22Rv1 (cell line): ENCODE data around the gene EML6.

Experiments used
- H3K27ac ChIP-seq: fragments of 450-650 bp; 2 replicates; pipeline ENCODE4 v1.5.1; 2017
- ZFX ChIP-seq: fragments of 450-650 bp; IDR thresholded peaks from 2 replicates; pipeline ENCODE4 v1.6.1; 2017; ENCODE audit warnings: antibody characterized with exemption, borderline replicate concordance
- TF ChIP-seq, protein P1 (sequence below): fragments of 450-650 bp; IDR thresholded peaks from 2 replicates; pipeline ENCODE4 v1.5.1; 2017; ENCODE audit warnings: mild to moderate bottlenecking

EML6 gene

DNA sequence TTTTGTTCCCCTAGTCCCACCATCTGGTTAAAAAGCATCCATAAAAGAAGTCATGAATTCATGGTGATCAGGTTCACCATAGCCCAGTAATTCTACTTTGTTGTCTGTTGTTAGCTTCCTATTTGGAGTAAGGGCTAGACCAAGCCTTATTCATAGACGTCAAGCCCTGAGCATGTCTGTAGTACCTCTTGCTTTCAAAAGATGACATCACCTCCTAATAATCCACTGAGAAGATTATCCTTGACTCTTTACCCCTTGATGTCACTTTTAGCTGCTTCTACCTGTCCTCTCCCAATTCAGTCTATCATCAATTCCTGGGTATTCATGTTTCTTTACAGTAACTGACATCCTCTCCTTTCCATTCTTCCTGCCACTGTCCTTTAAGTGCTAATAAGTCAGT is 90.1 kb downstream of the EML6 start:
- H3K27ac ChIP-seq, result no peak overlapping the region
- TF ChIP-seq ZFX, result no peak
- TF ChIP-seq, protein P1, sequence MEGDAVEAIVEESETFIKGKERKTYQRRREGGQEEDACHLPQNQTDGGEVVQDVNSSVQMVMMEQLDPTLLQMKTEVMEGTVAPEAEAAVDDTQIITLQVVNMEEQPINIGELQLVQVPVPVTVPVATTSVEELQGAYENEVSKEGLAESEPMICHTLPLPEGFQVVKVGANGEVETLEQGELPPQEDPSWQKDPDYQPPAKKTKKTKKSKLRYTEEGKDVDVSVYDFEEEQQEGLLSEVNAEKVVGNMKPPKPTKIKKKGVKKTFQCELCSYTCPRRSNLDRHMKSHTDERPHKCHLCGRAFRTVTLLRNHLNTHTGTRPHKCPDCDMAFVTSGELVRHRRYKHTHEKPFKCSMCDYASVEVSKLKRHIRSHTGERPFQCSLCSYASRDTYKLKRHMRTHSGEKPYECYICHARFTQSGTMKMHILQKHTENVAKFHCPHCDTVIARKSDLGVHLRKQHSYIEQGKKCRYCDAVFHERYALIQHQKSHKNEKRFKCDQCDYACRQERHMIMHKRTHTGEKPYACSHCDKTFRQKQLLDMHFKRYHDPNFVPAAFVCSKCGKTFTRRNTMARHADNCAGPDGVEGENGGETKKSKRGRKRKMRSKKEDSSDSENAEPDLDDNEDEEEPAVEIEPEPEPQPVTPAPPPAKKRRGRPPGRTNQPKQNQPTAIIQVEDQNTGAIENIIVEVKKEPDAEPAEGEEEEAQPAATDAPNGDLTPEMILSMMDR, result no peak

DNA sequence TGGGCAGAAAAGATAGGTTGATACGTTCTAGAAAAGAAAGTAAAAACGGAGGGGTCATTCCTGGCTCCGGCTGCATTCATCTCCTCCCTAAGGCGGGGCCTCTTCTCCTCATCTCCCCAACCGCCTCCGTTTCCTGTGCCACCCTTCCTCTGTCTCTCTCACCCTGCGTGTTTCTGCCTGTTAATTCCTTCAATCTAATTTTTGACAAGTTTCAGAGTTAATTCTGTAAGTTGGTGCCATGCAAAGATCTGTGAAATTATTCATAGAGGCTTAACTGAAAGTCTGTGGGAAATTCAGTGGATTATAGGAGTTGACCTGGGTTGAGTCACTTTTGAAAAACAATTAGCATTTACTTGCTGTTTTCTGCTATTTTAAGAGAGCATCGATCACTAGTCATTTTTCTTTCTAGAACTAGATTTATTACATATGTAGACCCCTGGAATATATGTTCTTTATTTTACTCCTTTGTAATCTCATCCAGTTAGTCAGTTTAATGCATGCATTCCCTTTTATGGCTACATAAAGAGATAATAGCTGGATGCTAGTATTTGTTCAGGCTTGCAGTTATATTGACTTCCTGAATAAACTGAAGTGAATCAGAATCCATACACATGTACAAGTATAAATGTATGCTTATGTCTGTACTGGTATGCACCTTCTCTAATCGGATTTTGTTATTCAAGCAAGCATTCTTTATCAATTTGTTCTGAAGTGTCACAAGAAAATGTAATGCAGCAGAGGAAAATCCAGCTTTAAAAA is 91.1 kb downstream of the EML6 start:
- H3K27ac ChIP-seq, result no peak overlapping the region
- no peak for TF ChIP-seq ZFX
- TF ChIP-seq, protein P1, result no peak

DNA sequence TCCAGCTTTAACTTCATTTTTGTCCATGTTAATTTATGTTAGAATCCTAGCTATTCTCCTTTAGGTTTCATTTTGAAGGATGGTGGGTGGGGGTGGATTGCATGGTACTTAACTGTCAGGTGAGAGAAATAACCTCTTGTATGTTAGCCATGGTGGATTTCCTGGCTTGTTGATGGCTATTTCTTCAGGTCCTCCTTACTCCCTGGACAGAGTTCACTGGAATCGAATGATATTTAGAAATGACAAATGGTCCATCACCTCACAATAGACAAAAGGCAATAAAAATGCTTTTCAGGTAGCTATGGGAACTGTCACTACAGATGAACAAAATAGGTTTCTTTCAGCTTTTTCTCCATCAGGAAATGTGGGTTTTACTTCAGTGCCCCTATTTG is 91.7 kb downstream of the EML6 start:
- no peak overlapping the region for H3K27ac ChIP-seq
- TF ChIP-seq, protein P1, result no peak
- TF ChIP-seq ZFX, result no peak

DNA sequence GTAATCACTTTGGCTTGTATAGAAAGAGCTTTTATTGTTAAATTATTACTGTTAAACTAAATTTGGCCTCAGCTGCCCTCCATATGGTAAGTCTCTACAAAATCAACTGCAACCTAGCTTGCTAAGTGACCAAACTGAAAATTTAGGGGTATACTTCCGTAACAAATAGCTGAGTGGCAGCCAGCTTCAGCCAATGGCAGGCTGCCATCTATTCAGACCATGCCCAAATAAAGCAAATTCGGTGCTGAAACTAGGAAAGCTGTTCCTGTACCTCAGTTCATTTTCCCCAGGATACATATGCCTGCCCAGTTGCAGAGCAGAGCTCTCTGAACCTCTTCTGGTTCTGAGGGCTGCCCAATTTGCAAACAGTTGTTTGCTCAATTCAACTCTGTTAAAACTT is 94.8 kb downstream of the EML6 start:
- H3K27ac ChIP-seq, result no peak overlapping the region
- TF ChIP-seq ZFX, result no peak
- TF ChIP-seq, protein P1, result no peak

DNA sequence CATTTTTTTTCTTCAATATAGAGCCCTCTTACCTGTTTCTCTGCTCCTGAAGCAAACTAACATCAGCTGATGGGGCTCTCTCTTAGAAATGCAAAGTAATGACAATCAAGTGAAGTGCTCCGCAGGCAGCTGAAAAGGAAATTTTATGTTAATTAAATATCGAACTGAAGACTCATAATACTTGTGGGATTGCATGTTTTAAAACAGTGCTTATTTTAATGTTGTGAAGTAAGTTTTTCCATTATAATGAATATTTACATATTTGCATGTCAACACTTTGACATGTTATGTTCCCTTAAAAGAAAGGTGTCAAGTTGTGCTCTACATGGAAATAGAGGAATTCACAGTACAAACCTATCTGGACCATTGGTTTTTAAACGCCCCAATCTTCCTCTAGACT is 97.1 kb downstream of the EML6 start:
- no peak for TF ChIP-seq ZFX
- TF ChIP-seq, protein P1, result no peak
- no peak overlapping the region for H3K27ac ChIP-seq

DNA sequence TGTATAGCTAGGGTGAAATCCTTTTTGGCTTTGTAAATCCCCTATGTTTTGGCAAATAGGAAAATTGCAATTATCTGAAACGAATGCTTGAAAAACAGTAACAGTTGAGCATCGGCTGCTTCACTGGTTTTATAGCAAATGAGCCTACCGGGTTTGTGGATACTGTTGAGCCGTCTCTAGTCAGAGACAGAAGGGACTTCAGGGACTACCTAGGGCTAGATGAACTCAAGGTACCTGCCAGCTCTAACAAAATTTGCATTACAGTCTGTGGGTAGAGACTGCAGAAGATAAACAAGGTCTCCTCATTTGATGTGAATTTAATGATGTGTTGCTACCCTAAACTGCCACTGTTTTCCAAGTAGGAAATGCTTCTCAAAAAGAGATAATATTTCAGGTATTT is 101.1 kb downstream of the EML6 start:
- TF ChIP-seq, protein P1, result no peak
- no peak for TF ChIP-seq ZFX
- H3K27ac ChIP-seq, result no peak overlapping the region

DNA sequence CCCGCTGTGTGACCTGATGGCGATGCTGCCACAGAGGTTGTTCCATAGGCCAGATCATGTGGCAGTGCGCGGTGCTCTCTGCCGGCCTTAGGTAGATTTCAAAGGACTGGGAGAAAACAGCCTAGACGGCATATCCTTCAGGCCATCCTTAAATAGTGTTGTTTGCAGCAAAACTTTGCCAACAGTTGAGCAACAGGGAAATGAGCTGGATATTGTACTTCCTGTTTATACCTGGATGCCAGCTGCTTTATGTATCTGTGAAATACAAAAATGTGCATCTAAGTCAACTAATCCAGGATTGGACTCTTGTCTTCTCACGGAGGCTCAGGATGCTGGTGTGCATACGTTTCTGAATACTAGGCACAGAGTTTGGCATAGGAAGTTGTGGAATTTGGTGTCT is 107.1 kb downstream of the EML6 start:
- H3K27ac ChIP-seq, result no peak overlapping the region
- TF ChIP-seq, protein P1, result no peak
- TF ChIP-seq ZFX, result no peak
